GM12875 (cell line): ENCODE results near the gene STOML2.

Source experiments
- H3K4me3 ChIP-seq: one replicate; pipeline ENCODE4 v1.5.1; 2011; ENCODE audit warnings: low read depth, low read length, control low read depth
- CTCF ChIP-seq: IDR thresholded peaks from 2 replicates; pipeline ENCODE4 v1.5.1; 2011; ENCODE audit warnings: low read depth, mild to moderate bottlenecking, control low read depth, inconsistent platforms, low read length, moderate library complexity, borderline replicate concordance; ENCODE audit not compliant: insufficient read depth

Gene STOML2

GRCh38 chr9:35105571-35106342 is 2.8 kb upstream of the STOML2 start:
- no peak overlapping the region for H3K4me3 ChIP-seq
- TF ChIP-seq CTCF, result no peak

GRCh38 chr9:35105126-35105525 is 2.2 kb upstream of the STOML2 start:
- no peak overlapping the region for H3K4me3 ChIP-seq
- no peak for TF ChIP-seq CTCF

GRCh38 chr9:35104586-35104985 is 1.7 kb upstream of the STOML2 start:
- no peak overlapping the region for H3K4me3 ChIP-seq
- TF ChIP-seq CTCF, result no peak

GRCh38 chr9:35103660-35104191 is 795 bp upstream of the STOML2 start:
- peak overlapping the region; percentile 87 for H3K4me3 ChIP-seq
- no peak for TF ChIP-seq CTCF

GRCh38 chr9:35102465-35102768 is 514 bp downstream of the STOML2 start:
- peak overlapping the region; percentile 87 for H3K4me3 ChIP-seq
- TF ChIP-seq CTCF, result no peak

- no peak overlapping the region for H3K4me3 ChIP-seq
- no peak for TF ChIP-seq CTCF
These were observed 5.4 kb downstream of the STOML2 start for GRCh38 chr9:35097573-35097972.
